Esophagus squamous epithelium (tissue), 4 donors: ENCODE results near the gene NMNAT2.

Experiments
- POLR2A ChIP-seq, 4 donors: fragments of 450-650 bp; IDR thresholded peaks; one replicate each; pipeline ENCODE4 v1.6.1; 2017; ENCODE audit warnings: antibody characterized with exemption in 4 of 4, mild to moderate bottlenecking in 4 of 4, moderate library complexity in 3 of 4
- TF ChIP-seq, protein P1 (sequence below), 6 experiments: fragments of 450-650 bp in 4 of 6; fragments of 200-600 bp in 2 of 6; sonication (generic) in 2 of 6; IDR thresholded peaks; one replicate each; pipeline ENCODE4 v1.5.1; 2016 to 2019; ENCODE audit warnings: antibody characterized with exemption in 6 of 6, mild to moderate bottlenecking in 4 of 6, moderate library complexity in 4 of 6

DNA sequence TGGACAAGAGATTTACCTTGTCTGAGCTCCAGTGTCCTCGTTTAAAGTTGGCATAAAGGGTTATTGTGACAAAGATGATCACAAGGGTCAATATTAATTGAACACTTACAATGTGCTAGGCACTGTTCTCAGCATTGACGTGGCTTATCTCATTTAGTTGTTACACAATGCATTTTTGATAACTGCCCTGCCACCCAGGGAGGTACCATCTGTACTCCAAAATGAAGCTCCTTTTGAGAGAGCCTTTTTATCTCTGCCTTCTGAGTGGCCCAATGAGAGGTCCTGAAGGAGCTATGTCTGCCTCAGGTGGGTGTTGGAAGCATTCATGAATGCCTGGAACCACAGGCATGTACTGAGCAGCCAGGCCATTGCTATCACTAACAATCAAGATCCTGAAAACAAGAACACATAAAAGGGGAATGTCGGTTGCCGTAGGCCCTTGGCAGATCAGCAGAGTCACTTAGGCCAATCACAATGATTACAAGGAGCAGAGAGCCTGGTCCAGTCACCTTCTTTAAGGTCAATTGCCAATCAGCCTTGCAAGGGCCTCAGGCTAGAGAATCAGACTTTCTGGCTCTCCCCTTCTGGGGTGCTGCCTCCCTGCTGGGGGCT lies 78.5 kb downstream of the NMNAT2 start:
- TF ChIP-seq, protein P1, sequence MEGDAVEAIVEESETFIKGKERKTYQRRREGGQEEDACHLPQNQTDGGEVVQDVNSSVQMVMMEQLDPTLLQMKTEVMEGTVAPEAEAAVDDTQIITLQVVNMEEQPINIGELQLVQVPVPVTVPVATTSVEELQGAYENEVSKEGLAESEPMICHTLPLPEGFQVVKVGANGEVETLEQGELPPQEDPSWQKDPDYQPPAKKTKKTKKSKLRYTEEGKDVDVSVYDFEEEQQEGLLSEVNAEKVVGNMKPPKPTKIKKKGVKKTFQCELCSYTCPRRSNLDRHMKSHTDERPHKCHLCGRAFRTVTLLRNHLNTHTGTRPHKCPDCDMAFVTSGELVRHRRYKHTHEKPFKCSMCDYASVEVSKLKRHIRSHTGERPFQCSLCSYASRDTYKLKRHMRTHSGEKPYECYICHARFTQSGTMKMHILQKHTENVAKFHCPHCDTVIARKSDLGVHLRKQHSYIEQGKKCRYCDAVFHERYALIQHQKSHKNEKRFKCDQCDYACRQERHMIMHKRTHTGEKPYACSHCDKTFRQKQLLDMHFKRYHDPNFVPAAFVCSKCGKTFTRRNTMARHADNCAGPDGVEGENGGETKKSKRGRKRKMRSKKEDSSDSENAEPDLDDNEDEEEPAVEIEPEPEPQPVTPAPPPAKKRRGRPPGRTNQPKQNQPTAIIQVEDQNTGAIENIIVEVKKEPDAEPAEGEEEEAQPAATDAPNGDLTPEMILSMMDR (IDR thresholded peaks at IDR 0.05) = no peak
- TF ChIP-seq POLR2A (IDR thresholded peaks at IDR 0.05) = no peak
